ENCODE data around the gene KIF13A. TPM values are rescaled to one million over a fixed set of nuclear protein-coding genes. Genes with fewer than 3 reads are reported as not detected.

The KIF13A gene
- total and polyA plus RNA-seq, 9 of the 15 experiments (the other 6 are each of a cell fraction or from before 2014, with no cell fraction given), result 3.6 to 44.3 (median 29.7) TPM

- TF ChIP-seq THRB (CRISPR knock-in tag; conservative IDR thresholded peaks at IDR 0.05) (peak; percentile 50), POLR2A (conservative IDR thresholded peaks at IDR 0.05) (peak; percentile 43; the same call in 1 of the 2 replicates), JUN (IDR thresholded peaks at IDR 0.05; ENCODE audit: borderline replicate concordance, low read depth, low read length) (peak; percentile 99), JUN (CRISPR knock-in tag; IDR thresholded peaks at IDR 0.05; ENCODE audit: borderline replicate concordance) (no peak; the same call in 1 of the 2 replicates), SMARCA4 (IDR thresholded peaks at IDR 0.05) (peak; percentile 98), FOSL1 (tag; conservative IDR thresholded peaks at IDR 0.05) (peak; percentile 100), HDAC8 (tag; IDR thresholded peaks at IDR 0.05) (0 out of 2 replicates have a peak, but pooled peaks have one; percentile 18), MCM3 (IDR thresholded peaks at IDR 0.05) (no peak), CUX1 (CRISPR knock-in tag; IDR thresholded peaks at IDR 0.05) (0 out of 2 replicates have a peak, but pooled peaks have one; percentile 25)
Measured at GRCh38 chr6:17714879-17715851, 272.3 kb downstream of the KIF13A start (continued).
